A549 treated with Hydrocortisone at 1 μM for 4 hours (cell line): ENCODE measurements around the gene COP1. TPM values are rescaled to one million over a fixed set of nuclear protein-coding genes. Genes with fewer than 3 reads are reported as not detected.

Experiments
- total RNA-seq: library from RNA; stranded (reverse); fragments of 200-300 nt; extraction: Qiagen RNA extraction; gene quantifications from 5 replicates; pipeline ENCODE4 v1.2.3, GENCODE V29; 2022

Gene COP1
- total RNA-seq, result 26.1 to 32.3 TPM (median 27.6 TPM) in 5 replicates

GRCh38 chr1:176206961-176207902 lies at the start of gene COP1:
Gene COP1 (minus strand): TSS chr1:176207286. CDS start chr1:176206978, 308 bp downstream.

